ENCODE results near the gene DUOX1. TPM values are rescaled to one million over a fixed set of nuclear protein-coding genes. Genes with fewer than 3 reads are reported as not detected.

Gene DUOX1
- total RNA-seq, 1 experiment from 2014 or later = 1.2 TPM

DNA sequence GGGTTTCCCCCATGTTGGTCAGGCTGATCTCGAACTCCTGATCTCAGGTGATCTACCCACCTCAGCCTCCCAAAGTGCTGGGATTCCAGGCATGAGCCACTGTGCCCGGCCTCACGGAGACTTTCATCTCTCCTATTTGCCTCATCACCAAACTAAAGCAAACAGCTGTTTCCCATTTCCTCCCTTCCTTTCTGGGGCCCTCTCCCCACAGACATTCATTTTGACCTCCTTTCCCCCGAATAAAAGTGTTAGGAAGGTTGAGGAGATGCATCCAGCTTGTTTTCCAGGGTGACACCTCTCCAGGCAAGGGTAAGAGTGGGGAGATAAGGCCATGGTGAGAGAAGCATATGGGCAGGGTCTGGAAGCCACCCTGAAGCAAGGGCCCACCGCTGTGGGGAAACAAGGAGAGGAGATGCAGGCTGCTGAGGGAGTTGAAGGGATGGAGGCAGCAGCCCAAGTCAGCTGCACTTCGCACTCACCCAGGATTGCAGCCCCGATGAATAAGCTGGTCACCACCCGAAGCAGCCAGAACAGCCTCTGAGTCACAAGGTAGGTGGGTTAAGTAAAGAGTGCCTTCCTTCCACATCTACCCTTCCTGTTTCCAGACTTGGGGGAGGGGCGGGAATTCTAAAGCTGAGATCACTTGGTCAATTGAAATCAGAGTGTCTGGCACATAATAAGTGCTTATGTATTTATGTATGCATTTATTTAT lies 7.9 kb upstream of the DUOX1 start:
- Mint-ChIP-seq H3K4me3 (ENCODE audit: low read depth, unreplicated experiment) (no peak overlapping the region), H3K27ac (ENCODE audit: unreplicated experiment) (no peak overlapping the region), H3K9me3 (ENCODE audit: low read depth, unreplicated experiment) (no peaks in the 10 kb centered on the region), H3K36me3 (ENCODE audit: insufficient read depth, unreplicated experiment) (peaks cover 5% of the 10 kb centered on the region), H3K27me3 (ENCODE audit: unreplicated experiment) (peaks cover 51% of the 10 kb centered on the region), H3K4me1 (ENCODE audit: low read depth, unreplicated experiment) (peaks cover 8% of the 10 kb centered on the region)
- no TSS peak for BruUV-seq (replicated peaks)
- intact Hi-C loops (cut with micrococcal nuclease; ENCODE audit: unreplicated experiment) = no loop called here
- peak; percentile 55 for DNase-seq
- TF ChIP-seq, protein P1, sequence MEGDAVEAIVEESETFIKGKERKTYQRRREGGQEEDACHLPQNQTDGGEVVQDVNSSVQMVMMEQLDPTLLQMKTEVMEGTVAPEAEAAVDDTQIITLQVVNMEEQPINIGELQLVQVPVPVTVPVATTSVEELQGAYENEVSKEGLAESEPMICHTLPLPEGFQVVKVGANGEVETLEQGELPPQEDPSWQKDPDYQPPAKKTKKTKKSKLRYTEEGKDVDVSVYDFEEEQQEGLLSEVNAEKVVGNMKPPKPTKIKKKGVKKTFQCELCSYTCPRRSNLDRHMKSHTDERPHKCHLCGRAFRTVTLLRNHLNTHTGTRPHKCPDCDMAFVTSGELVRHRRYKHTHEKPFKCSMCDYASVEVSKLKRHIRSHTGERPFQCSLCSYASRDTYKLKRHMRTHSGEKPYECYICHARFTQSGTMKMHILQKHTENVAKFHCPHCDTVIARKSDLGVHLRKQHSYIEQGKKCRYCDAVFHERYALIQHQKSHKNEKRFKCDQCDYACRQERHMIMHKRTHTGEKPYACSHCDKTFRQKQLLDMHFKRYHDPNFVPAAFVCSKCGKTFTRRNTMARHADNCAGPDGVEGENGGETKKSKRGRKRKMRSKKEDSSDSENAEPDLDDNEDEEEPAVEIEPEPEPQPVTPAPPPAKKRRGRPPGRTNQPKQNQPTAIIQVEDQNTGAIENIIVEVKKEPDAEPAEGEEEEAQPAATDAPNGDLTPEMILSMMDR (IDR thresholded peaks at IDR 0.05; ENCODE audit: unreplicated experiment) = no peak
- CTCF ChIA-PET = interaction anchor here (1.2 to 1.3 kb wide), 2 partner anchors 9 to 78 kb away, joined by 3 to 4 read pairs; no protein-coding TSS in a partner anchor

DNA sequence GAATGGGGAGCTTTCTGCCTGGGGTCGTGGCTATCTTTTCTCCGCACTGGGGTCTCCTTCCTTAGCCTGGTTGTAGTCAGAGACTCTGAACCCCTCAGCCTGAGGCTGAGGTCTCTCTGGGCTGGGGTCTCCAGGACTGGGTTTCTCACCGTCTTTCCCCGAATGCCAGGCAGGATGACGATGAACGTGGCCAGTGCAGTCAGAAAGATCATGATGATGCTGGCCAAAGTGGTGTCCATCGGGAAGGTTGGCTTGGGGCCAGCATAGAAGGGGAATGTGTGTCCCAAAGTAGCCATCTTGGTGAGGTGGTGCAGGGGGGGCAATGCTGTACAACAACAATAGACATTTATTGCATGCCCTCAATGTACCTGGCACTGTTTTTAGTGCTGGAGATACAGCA lies 7.1 kb upstream of the DUOX1 start:
- TF ChIP-seq, protein P1 (IDR thresholded peaks at IDR 0.05; ENCODE audit: unreplicated experiment) = no peak
- Mint-ChIP-seq H3K9me3 (ENCODE audit: low read depth, unreplicated experiment) (no peaks in the 10 kb centered on the region), H3K27ac (ENCODE audit: unreplicated experiment) (no peak overlapping the region), H3K4me3 (ENCODE audit: low read depth, unreplicated experiment) (no peak overlapping the region), H3K27me3 (ENCODE audit: unreplicated experiment) (peaks cover 46% of the 10 kb centered on the region), H3K36me3 (ENCODE audit: insufficient read depth, unreplicated experiment) (peaks cover 5% of the 10 kb centered on the region), H3K4me1 (ENCODE audit: low read depth, unreplicated experiment) (peaks cover 8% of the 10 kb centered on the region)
- no peak for DNase-seq
- CTCF ChIA-PET = interaction anchor here (1.2 to 1.3 kb wide), 3 partner anchors 10 to 77 kb away, joined by 3 to 4 read pairs (median 3); no protein-coding TSS in a partner anchor
- BruUV-seq (replicated peaks) = no TSS peak
- intact Hi-C loops (cut with micrococcal nuclease; ENCODE audit: unreplicated experiment) = no loop called here

DNA sequence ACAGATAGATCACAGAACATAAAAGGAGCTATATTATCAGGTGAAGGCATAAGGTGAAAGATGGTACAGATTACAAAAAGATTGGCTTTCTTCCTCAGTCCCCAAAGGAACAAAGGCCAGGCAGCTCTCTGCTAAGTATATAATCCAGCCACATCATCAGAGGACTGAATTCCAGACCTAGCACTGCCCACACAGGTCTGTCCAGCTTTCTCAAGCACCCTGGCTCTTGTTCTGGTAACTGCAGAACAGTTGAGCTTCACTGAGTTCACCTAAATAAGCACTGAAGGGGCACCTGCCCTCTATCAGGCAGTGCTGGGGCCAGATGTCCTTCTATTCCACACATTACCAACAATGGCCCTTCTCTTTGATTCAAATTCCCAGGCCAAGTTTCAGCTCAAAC lies 6.4 kb upstream of the DUOX1 start:
- Mint-ChIP-seq H3K4me1 (ENCODE audit: low read depth, unreplicated experiment) (peaks cover 2% of the 10 kb centered on the region), H3K36me3 (ENCODE audit: insufficient read depth, unreplicated experiment) (peaks cover 5% of the 10 kb centered on the region), H3K27ac (ENCODE audit: unreplicated experiment) (no peak overlapping the region), H3K4me3 (ENCODE audit: low read depth, unreplicated experiment) (no peak overlapping the region), H3K27me3 (ENCODE audit: unreplicated experiment) (peaks cover 48% of the 10 kb centered on the region), H3K9me3 (ENCODE audit: low read depth, unreplicated experiment) (no peaks in the 10 kb centered on the region)
- intact Hi-C loops (cut with micrococcal nuclease; ENCODE audit: unreplicated experiment) = no loop called here
- TF ChIP-seq, protein P1 (IDR thresholded peaks at IDR 0.05; ENCODE audit: unreplicated experiment) = no peak
- DNase-seq = no peak
- CTCF ChIA-PET = interaction anchor here (0.9 to 1.3 kb wide), 2 partner anchors 9 to 57 kb away, joined by 3 read pairs; no protein-coding TSS in a partner anchor
- no TSS peak for BruUV-seq (replicated peaks)

DNA sequence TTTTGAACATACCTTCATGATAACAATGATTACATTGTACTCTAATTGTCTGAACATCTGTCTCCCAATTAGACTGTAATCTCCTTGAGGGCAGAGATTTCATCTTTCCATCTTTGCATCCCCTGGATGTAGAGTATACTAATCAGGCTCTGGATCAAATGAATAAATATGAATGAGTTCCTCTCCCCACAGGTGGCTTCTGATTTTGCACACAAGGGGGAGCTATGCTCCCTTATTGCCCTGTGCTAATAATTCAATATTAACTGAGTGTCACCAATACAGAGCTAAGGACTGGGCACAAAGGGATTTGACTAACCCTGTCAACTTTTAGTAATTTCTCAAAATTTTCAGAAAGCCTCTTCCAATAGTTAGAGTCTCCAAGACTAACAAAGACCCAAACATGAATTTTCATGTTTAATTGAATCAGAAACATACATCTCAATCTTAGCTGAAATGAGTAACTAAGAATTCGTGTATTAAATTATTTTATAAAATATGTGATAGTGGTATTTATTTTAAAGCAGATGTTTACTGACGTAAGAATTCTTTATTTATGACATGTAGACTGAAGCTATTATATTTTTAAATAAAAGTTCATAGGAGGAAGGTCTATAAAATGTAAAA lies 3.1 kb upstream of the DUOX1 start:
- TF ChIP-seq, protein P1 (IDR thresholded peaks at IDR 0.05; ENCODE audit: unreplicated experiment) = peak; percentile 67
- BruUV-seq (replicated peaks) = no TSS peak
- Mint-ChIP-seq H3K27me3 (ENCODE audit: unreplicated experiment) (peaks cover 57% of the 10 kb centered on the region), H3K9me3 (ENCODE audit: low read depth, unreplicated experiment) (no peaks in the 10 kb centered on the region), H3K4me1 (ENCODE audit: low read depth, unreplicated experiment) (no peaks in the 10 kb centered on the region), H3K36me3 (ENCODE audit: insufficient read depth, unreplicated experiment) (peaks cover 5% of the 10 kb centered on the region), H3K4me3 (ENCODE audit: low read depth, unreplicated experiment) (no peak overlapping the region), H3K27ac (ENCODE audit: unreplicated experiment) (no peak overlapping the region)
- intact Hi-C loops (cut with micrococcal nuclease; ENCODE audit: unreplicated experiment) = no loop called here
- CTCF ChIA-PET = interaction anchor here (0.7 to 2.0 kb wide), 11 partner anchors 8 to 275 kb away, joined by 3 to 17 read pairs (median 4); a partner anchor contains a TSS
- peak; percentile 62 for DNase-seq

Measured in Calu3 (cell line).